SH-SY5Y (cell line): ENCODE data around the gene CRYBG1.

ENCODE experiments used
- GATA2 ChIP-seq: IDR thresholded peaks from 2 replicates; pipeline ENCODE4 v1.6.1; 2011; ENCODE audit warnings: mild to moderate bottlenecking, low read depth, low read length
- GATA3 ChIP-seq: IDR thresholded peaks from 2 replicates; pipeline ENCODE4 v1.6.1; 2011; ENCODE audit warnings: low read depth, mild to moderate bottlenecking, low read length, moderate library complexity

DNA sequence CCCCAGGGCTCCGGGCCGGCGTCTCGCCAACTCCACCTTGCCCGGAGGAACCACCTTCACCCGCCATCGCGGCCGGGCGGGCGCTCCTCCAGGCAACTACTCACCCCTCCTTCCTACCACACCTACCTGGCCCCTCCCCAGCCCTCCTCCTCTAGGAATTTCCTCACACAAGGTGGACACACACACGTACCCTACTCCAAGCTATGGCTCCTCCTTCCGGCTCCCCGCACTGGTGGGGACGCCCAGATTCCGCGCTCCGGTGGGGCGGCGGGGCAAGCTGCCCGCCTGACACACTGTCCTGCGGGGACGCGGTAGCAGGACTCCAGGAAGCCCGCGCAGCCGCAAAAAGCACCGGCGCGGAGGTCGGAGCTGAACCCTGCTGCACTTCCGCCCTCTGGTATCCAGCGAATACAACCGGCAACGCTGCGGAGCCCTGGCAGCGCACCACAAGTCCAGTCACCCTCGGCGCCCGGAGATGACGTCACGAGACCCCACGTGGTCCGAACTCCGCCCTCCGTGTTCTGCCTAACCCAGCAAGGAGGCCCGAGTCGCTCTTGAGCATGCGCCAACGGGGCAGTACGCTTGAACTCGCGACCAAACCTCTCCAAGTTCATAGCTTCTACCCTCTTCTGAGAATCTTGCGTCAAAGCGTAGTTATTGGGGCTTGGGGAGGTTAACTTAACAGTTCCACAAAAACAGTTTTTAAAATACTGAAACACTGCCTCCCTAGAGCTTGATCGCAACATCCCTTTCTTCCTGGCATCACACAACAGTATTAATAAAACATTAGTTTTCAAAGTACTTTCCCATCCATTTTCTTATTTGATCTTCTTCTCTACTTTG is 35.0 kb upstream of the CRYBG1 start, which contains the start of gene ATG5:
- TF ChIP-seq GATA2 (no peak), GATA3 (no peak)
